GM19099 (cell line): ENCODE results near the gene TNFRSF8.

Experiments used
- POLR2A ChIP-seq: IDR thresholded peaks from 3 replicates; pipeline ENCODE4 v1.6.1; 2011; ENCODE audit warnings: low read depth; ENCODE audit not compliant: insufficient read length; ENCODE audit errors: extremely low read depth

The TNFRSF8 gene

DNA sequence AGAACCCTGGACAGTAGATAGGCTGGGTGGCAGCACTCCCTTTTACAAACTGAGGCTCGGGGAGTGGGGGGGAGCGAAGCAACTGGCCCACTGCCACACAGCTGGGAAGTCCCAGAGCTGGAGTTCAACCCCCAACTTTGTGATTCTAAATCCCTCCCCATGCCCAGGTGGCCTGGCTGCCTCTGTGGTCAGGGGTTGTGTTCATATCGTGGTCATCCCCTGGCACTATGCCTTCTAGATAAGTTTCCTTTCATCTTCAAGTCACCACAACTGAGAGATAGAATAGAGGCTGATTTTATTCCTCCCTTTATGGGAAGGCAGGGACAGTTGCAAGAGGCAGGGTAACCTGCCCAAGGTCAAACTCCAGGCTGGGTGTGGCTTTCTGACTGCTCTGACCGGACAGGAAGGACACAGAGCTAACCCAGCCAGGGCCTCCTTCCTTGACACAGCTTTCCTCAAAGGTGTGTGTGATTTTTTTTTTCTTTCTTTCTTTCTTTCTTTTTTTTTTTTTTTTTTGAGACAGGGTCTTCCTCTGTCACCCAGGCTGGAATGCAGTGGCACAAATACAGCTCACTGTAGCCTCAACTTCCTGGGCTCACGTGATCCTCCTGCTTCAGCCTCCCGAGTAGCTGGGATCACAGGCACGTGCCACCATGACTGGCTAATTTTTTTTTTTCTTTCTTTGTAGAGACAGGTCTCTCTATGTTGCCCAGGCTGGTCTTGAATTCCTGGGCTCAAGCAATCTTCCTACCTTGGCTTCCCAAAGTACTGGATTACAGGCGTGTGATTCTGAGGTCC, 85.3 kb downstream of the TNFRSF8 start:
- TF ChIP-seq POLR2A = peak; percentile 25

DNA sequence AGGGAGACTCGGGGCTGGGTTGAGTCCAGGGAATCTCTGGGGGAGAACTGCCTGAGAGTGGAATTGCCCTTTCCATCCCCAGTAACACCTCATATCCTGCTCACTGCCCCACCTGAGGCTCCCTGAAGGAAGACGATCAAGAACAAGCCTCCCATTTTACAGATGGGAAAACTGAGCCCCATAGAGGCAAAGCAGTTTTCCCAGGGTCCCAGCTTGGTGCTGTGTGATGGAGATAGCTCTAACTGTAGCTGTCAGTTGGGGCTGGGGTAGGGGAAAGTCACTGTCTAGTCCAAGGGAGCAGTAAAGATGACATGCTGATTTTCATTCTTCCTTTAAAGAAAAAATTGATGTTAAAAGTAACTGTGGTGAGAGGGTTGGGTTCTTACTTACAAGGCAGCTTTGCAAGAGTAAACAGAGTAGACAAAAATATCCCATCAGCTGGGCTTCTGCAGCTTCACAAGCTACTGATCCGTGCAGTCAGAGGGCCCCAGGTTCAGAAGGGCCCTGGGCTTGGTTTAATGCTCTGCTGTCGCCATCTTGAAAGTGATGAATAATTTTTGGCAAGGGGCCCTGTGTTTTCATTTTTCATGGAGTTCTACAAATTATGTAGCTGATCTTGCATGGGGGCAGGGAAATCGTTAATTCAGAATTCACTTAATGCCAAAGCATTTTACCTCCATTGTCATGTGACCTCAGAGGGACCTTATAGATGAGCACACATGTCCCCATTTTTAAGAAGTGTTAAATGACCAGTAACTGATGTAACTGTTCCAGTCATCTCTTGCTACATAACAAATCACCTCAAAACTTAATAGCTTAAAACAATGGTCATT, 86.1 kb downstream of the TNFRSF8 start:
- no peak for TF ChIP-seq POLR2A

DNA sequence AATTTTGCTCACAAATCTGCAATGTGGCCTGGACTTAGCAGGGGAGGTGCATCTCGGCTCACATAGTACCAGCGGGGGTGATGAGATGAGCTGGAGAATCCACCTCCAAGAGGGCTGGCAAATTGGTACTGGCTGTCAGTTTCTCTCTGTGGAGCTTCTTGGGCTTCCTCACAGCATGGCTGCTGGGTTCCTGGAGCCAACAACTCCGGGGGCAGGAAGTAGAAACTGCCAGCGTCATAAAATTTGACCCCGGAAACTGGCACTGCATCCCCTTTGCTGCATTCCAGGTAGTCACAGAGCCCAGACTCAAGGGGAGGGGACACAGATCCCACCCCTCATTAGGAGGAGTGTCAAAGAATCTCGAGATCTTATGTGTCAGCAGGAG, 86.7 kb downstream of the TNFRSF8 start:
- TF ChIP-seq POLR2A = no peak

DNA sequence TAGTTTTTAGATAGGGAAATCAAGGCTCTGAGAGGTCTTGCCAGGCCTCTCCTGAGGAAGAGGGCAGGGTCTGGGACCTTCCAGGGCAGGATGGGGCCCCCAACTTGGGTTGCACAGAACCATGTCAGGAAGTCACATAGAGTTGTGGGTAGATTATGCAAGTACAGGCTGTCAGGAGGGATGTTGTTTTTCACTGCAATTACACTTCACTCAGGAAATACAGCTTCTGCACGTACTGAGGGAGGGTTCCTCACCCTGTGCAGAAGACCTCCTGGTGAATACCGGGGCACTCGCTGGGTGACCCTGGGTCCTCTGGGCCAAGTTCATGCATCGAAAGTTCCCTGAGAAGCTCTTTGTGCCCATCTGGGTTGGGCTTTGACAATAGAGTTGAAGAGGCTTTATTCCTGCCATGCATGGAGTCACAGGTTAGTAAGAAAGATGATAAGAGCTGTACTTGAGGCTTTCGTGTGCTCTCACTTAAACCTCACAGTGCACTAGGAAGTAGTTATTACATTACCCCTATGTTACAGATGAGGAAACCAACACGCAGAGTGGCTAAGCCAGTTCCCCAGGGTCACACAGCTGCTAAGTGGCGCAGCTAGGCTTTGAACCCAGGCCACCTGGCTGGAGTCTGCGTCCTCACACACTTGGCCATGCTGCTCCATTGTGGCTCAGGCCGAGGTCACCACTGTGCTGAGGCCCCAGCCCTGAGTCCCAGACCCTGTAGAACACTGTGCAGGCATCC, 87.5 kb downstream of the TNFRSF8 start:
- peak; percentile 30 for TF ChIP-seq POLR2A

DNA sequence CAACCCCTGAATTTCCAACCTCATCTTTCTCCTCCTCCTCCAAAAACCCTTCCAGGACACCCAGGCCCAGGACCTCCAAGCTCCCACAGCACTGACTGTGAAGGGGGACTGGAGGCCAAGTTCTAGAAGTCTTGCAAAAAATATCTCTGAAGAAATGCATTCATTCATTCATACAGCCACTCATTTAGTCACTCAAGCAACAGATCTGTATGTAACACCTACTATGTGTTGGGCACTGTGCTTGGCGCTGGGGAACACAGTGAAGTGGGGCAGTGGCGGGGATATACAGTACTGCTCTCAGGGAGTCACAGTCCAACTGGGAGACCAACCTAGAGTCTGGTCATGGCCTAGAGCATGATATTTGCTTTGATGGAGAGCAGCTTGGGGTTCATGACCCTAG, 88.4 kb downstream of the TNFRSF8 start:
- TF ChIP-seq POLR2A = no peak

DNA sequence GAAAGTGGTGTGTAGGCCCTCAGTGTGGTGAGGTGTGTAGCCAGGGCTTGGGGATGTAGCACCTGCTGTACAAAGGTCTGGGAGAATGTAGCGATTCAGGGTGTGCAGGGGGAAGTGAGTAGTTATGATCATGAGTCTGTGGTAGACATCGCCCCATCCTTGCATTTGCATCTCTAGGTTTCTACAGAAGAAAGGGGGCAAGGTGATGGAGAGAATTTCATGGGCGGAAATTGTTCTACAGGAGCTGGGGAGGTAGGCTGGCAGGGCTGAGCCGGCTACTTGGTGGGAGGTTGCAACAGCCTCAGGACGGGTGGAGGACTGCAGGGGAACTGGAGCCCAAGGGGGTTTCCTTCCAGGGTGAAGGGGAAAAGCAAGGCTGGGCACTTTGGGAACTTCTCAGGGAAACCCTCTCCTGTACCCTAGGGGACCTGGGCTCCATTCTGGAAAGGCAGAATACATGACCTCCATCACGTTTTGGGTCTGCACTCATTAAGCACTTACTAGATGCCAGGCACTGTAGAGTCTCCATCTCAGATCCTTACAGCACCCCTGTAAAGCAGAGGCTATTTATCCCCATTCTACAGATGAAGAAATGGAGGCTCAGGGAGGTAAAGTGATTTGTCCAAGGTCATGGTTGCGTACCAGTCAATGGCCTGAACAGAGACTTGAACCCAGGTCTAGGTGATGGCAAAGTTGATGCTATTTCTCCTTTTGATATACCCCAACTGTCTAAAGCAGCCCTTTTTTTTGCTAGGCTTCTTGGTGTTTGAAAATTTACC, 89.2 kb downstream of the TNFRSF8 start:
- peak; percentile 46 for TF ChIP-seq POLR2A

DNA sequence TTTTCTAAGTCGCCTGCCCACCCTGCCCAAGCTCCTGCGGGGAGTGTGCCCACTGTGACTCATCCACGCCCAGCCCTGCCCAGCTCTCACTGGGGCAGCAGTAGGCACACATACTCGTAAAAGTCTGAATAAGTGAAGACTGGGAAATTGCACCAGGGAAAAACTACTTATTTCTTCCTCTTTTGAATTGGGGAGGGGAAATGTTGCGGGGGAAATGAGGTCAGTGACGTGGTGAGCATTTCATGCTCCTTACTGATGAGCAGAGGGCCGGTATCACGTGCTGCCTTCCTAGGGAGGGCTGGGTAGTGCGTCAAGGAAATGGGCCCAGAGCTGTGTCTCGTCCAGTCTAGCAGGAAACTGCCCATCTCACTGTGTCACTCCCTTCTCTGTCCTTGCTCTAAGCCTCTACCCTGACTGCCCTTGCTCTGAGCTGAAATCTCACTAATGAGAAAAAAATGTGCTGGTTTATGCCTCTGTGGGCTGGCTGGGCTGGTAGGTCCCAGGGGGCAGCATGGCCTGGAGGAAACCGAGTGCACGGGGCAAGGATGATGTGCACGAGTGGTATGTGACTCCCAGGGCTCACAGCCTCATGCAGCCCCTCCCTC, 90.2 kb downstream of the TNFRSF8 start:
- peak; percentile 54 for TF ChIP-seq POLR2A

DNA sequence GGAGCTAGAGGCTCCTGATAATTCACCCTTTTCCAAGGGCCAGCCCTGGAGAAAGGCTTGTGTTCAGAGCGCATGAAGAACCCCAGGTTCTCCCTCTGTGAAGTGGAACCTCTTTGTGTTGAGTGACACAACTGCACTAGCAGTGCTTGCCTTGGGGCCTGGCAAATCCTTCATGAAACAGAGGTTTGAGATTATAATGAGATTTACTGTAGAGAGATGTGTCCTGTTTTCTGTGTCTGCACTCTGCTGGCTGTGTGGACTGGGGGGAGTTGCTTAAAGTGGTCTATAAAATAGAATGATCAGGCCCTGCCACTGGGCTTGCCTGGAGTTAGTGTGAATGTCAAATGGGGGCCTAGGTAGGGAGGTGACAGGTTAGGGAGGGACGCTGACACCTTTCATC, 92.2 kb downstream of the TNFRSF8 start:
- no peak for TF ChIP-seq POLR2A

DNA sequence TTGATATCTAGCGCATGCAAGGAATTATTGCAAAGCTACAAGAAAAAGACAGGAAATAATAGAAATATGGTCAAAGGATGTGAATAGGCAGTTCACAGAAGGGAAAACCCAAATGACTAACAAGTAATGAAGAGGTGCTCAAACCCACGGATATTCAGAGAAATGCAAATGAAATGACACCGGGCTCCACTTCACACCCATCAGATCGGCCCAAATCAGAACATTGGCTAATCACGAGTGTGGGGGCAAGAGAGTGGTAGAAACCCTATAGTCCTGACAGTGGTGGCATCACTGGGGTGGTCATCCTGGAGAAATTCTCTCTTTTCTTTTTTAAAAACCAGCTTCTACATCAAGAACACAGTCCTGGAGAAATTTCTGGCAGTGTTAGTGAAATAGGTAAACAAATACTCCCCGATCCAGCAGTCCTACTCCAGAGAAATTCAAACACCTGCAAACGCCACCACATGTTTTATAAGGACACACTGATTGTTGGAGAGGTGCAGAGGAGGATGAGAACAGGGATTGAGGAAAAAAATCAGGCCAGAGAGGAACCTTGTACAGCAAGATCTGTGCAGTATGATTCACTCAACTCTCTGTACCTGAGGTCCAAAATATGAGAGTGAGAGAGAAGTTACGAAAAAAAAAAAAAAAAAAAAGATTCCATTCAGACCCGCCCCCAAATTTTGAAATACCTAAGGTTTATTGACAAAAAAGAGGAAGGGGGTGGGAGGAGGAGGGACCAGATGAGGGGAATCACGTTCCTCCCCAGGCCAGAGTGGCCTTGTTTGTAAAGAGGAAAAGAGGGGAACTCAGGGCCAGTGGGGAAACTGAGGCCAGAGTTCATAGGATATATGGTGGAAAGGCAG, 94.5 kb downstream of the TNFRSF8 start:
- TF ChIP-seq POLR2A = peak; percentile 33

DNA sequence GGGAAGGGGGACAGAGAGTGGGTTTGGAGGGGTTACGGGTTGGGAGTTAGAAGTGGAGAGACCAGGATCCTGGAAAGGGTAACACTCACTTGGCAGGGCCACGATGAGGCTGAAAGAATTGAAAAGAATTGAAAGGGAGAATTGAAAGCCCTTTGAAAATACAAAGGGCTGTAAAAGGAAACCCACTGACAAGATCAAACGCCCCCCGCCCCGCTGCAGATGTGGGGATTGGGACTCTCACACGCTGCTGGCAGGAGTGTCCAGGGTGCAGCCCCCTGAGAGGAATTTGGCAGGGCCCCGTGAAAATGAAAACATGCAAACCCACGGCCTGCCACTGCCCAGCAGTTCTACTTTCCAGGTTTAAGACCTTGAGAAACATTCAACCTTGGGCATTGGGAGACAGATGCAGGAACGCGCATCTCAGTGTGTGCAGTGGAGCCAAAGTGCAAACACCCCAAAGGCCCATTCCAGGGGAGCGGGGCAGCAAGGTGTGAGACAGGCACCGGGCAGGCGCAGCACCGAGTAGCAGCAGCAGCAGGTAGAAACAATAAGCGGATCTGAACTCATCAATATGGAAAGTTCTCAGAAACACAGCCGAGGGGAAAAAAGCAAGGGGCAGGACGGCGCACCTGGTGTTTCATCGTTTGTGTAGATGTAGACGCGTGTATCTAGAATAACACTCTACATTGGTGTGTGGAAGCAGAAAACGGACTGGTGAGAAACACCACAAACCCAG, 95.4 kb downstream of the TNFRSF8 start:
- no peak for TF ChIP-seq POLR2A

DNA sequence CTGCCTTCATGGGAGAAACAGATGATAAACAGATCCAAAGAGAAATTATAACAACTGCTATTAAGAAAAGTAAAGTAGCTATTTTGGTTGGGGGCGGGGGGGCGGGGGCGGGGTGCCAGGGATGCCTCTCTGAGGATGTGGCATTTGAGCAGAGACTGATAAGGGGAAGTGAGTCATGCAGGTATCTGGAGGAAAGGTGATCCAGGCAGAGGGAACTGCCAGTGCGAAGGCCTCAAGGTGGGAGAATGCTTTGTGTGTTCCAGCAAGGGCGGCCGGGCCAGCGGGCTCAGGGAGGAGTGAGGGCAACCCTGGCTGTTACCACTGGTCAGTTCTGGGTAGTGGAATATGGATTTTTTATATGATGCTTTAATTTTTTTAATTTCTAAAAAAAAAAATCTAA, 96.7 kb downstream of the TNFRSF8 start:
- TF ChIP-seq POLR2A = no peak

DNA sequence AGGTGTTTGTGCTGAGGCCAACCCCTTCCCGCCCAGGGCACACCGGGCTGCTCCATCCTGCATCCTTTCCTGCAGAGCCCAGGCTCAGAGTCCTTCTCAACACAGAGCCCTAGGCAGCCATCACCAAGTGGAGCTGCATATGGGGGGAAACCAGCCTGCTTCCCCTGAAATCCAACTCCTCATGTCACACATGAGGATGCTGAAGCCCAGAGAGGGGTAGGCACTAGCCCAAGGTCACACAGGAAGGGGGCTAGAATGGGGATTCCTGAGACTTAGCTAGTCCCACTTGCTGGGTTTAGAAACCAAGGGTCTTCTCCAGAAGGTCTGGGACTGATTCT, 98.2 kb downstream of the TNFRSF8 start:
- no peak for TF ChIP-seq POLR2A

DNA sequence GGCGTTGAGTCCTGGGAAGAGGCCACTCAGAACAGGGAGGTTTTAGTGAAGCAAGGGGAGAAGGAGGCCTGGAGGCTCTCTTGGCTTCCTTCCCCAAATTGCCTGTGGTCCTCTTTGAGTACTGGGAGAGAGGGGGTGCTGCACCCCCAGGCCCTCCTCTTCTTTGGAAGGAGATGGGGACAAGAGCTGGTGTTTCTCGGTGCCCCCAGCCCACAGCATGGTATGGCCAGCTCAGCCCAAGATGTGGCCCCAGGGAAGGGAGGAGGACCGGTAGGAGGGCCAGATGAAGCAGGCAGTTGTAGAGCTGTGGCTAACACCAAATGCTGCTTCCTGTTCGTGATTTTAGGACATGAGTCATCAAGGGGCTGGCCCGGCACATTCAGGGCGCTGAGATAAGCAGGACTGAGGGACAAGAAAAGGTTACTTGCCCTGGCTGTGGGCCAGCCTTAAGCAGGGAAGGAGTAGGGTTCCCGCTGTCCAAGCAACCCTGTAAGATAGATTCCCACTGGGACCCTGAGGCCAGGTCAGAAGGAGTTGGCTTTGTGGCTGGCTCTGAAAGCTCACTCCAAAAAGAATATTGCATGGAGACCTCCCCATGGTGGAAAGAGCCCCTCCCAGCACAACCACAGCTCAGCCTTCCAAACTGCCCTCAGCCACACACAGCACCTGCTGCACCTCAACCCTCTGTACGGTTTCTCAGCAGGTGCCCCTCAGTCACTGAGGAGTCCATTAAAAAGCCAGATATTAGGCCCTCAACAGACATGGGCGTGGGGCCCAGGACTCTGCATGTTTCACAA, 98.8 kb downstream of the TNFRSF8 start:
- TF ChIP-seq POLR2A = peak; percentile 60
